ENCODE results near the gene FGF1.
"Not testable (repeated sequence)": the region's sequence is repeated elsewhere in the genome, so short reads cannot be mapped to it uniquely, and the experiment has no call there.

The FGF1 gene

GRCh38 chr5:142667831-142668230, 18.1 kb downstream of the FGF1 start:
- no peak for DNase-seq

GRCh38 chr5:142664636-142665035, 21.3 kb downstream of the FGF1 start:
- DNase-seq, result no peak

- no peak for DNase-seq
Observed at GRCh38 chr5:142664067-142664466, 21.8 kb downstream of the FGF1 start.

- DNase-seq, result no peak
Observed at GRCh38 chr5:142663246-142663645, 22.6 kb downstream of the FGF1 start.

GRCh38 chr5:142661957-142662356, 23.9 kb downstream of the FGF1 start:
- DNase-seq, result no peak

- DNase-seq, result no peak
Observed at GRCh38 chr5:142661143-142661542, 24.7 kb downstream of the FGF1 start.

GRCh38 chr5:142660731-142661130, 25.2 kb downstream of the FGF1 start:
- DNase-seq, result no peak

GRCh38 chr5:142660196-142660595, 25.7 kb downstream of the FGF1 start:
- DNase-seq, result no peak

- DNase-seq, result no peak
Observed at GRCh38 chr5:142659405-142659804, 26.5 kb downstream of the FGF1 start.

- DNase-seq, result no peak
Observed at GRCh38 chr5:142658278-142658677, 27.6 kb downstream of the FGF1 start.

- no peak for DNase-seq
Observed at GRCh38 chr5:142657446-142657845, 28.4 kb downstream of the FGF1 start.

GRCh38 chr5:142655339-142656267, 30.3 kb downstream of the FGF1 start:
- peak; percentile 57 to 71 for DNase-seq

- no peak for DNase-seq
Observed at GRCh38 chr5:142654578-142655058, 31.3 kb downstream of the FGF1 start.

GRCh38 chr5:142653321-142653720, 32.6 kb downstream of the FGF1 start:
- DNase-seq, result no peak

GRCh38 chr5:142652563-142652962, 33.3 kb downstream of the FGF1 start:
- DNase-seq, result no peak

GRCh38 chr5:142650881-142651280, 35.0 kb downstream of the FGF1 start:
- DNase-seq, result no peak

GRCh38 chr5:142650060-142650459, 35.8 kb downstream of the FGF1 start:
- DNase-seq, result no peak

- not testable (repeated sequence) for DNase-seq
Observed at GRCh38 chr5:142648108-142648507, 37.8 kb downstream of the FGF1 start.

GRCh38 chr5:142645456-142645855, 40.4 kb downstream of the FGF1 start:
- no peak for DNase-seq

- no peak for DNase-seq
Observed at GRCh38 chr5:142644640-142645361, 41.1 kb downstream of the FGF1 start.

GRCh38 chr5:142644127-142644526, 41.8 kb downstream of the FGF1 start:
- DNase-seq, result no peak

- DNase-seq, result no peak
Observed at GRCh38 chr5:142643634-142644033, 42.3 kb downstream of the FGF1 start.

GRCh38 chr5:142642427-142642826, 43.5 kb downstream of the FGF1 start:
- no peak for DNase-seq

GRCh38 chr5:142641711-142642110, 44.2 kb downstream of the FGF1 start:
- DNase-seq, result no peak

Measured in Kasumi-1 (cell line).